Mesothelial cell of epicardium (in vitro differentiated cells): ENCODE results near the gene PHYHD1. TPM values are rescaled to one million over a fixed set of nuclear protein-coding genes. Genes with fewer than 3 reads are reported as not detected.

Experiments
- DNase-seq, 2 experiments: peaks; one replicate each; pipeline ENCODE4 v3.0.0; 2021; ENCODE audit warnings: low spot score in 2 of 2; ENCODE audit not compliant: unreplicated experiment in 2 of 2
- H3K27ac Mint-ChIP-seq: 2 replicates; pipeline ENCODE4 v1.8.0; 2021; ENCODE audit warnings: mixed read lengths
- H3K27me3 Mint-ChIP-seq: 2 replicates; pipeline ENCODE4 v1.8.0; 2021; ENCODE audit warnings: low read depth, mixed read lengths
- H3K36me3 Mint-ChIP-seq: 2 replicates; pipeline ENCODE4 v1.8.0; 2021; ENCODE audit warnings: mixed read lengths
- H3K4me1 Mint-ChIP-seq: 2 replicates; pipeline ENCODE4 v1.8.0; 2021; ENCODE audit warnings: mixed read lengths
- H3K4me3 Mint-ChIP-seq: 2 replicates; pipeline ENCODE4 v1.8.0; 2021; ENCODE audit warnings: mild to moderate bottlenecking, moderate library complexity, mixed read lengths
- H3K9me3 Mint-ChIP-seq: 2 replicates; pipeline ENCODE4 v1.8.0; 2021; ENCODE audit warnings: mixed read lengths
- total RNA-seq: library from RNA; stranded (reverse); gene quantifications from 3 replicates; pipeline ENCODE4 v1.2.1, GENCODE V29; 2021
- TF ChIP-seq, protein P1 (sequence below): fragments of 200-600 bp; sonication (generic); IDR thresholded peaks from one replicate; pipeline ENCODE4 v1.5.0; 2021; ENCODE audit warnings: antibody characterized with exemption; ENCODE audit not compliant: unreplicated experiment

The PHYHD1 gene
- total RNA-seq, 1 donor from 2014 or later = 24.3 TPM

DNA sequence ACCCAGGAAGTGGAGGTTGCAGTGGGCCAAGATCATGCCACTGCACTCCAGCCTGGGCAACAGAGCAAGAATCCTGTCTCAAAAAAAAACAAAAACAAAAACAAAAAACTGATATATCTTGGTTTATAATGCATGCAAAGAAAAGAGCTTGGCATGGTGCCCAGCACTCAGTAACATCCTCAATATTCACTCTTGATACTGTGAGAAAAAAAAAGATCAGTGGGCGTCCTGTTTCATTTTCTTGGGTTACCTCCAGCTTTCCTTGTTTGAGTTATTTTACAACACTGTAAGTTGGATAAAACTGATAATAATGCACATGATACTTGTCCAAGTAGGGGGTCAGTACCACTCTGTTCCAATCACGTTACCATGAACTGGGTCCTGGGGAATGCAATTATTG is 7.8 kb downstream of the PHYHD1 start:
- H3K4me3 Mint-ChIP-seq = no peak overlapping the region
- H3K4me1 Mint-ChIP-seq = peaks cover 4% of the 10 kb centered on the region

GRCh38 chr9:128929560-128929959 is 8.8 kb downstream of the PHYHD1 start:
- peaks cover 4% of the 10 kb centered on the region for H3K4me1 Mint-ChIP-seq
- H3K36me3 Mint-ChIP-seq = no peaks in the 10 kb centered on the region
- no peaks in the 10 kb centered on the region for H3K27me3 Mint-ChIP-seq
- H3K27ac Mint-ChIP-seq = no peak overlapping the region
- no peaks in the 10 kb centered on the region for H3K9me3 Mint-ChIP-seq
- DNase-seq = no peak
- TF ChIP-seq, protein P1, sequence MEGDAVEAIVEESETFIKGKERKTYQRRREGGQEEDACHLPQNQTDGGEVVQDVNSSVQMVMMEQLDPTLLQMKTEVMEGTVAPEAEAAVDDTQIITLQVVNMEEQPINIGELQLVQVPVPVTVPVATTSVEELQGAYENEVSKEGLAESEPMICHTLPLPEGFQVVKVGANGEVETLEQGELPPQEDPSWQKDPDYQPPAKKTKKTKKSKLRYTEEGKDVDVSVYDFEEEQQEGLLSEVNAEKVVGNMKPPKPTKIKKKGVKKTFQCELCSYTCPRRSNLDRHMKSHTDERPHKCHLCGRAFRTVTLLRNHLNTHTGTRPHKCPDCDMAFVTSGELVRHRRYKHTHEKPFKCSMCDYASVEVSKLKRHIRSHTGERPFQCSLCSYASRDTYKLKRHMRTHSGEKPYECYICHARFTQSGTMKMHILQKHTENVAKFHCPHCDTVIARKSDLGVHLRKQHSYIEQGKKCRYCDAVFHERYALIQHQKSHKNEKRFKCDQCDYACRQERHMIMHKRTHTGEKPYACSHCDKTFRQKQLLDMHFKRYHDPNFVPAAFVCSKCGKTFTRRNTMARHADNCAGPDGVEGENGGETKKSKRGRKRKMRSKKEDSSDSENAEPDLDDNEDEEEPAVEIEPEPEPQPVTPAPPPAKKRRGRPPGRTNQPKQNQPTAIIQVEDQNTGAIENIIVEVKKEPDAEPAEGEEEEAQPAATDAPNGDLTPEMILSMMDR = no peak
- no peak overlapping the region for H3K4me3 Mint-ChIP-seq

More for the DNA sequence above, 7.8 kb downstream of the PHYHD1 start:
- Mint-ChIP-seq H3K36me3 (no peaks in the 10 kb centered on the region), H3K9me3 (no peaks in the 10 kb centered on the region), H3K27me3 (no peaks in the 10 kb centered on the region), H3K27ac (no peak overlapping the region)
- TF ChIP-seq, protein P1 = no peak
- no peak for DNase-seq

DNA sequence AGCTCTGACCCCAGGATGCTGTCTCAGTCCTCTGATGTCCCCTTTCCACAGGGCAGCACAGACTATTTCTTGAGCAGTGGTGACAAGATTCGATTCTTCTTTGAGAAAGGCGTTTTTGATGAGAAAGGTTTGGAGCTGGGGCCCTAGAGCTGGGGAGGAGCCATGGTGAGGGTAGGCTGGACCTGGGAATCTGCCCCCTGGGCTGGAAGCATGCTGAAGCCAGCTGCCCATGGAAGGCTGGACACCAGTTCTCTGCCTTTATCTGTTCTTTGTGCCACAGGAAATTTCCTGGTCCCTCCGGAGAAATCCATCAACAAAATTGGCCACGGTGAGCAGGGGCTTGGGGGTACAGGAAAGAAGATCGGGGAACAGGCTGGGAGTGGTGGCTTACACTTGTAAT is 12.9 kb downstream of the PHYHD1 start:
- H3K9me3 Mint-ChIP-seq = no peaks in the 10 kb centered on the region
- DNase-seq = no peak
- H3K4me1 Mint-ChIP-seq = no peaks in the 10 kb centered on the region
- TF ChIP-seq, protein P1 = no peak
- no peaks in the 10 kb centered on the region for H3K36me3 Mint-ChIP-seq
- no peak overlapping the region for H3K4me3 Mint-ChIP-seq
- H3K27ac Mint-ChIP-seq = no peak overlapping the region
- no peaks in the 10 kb centered on the region for H3K27me3 Mint-ChIP-seq

DNA sequence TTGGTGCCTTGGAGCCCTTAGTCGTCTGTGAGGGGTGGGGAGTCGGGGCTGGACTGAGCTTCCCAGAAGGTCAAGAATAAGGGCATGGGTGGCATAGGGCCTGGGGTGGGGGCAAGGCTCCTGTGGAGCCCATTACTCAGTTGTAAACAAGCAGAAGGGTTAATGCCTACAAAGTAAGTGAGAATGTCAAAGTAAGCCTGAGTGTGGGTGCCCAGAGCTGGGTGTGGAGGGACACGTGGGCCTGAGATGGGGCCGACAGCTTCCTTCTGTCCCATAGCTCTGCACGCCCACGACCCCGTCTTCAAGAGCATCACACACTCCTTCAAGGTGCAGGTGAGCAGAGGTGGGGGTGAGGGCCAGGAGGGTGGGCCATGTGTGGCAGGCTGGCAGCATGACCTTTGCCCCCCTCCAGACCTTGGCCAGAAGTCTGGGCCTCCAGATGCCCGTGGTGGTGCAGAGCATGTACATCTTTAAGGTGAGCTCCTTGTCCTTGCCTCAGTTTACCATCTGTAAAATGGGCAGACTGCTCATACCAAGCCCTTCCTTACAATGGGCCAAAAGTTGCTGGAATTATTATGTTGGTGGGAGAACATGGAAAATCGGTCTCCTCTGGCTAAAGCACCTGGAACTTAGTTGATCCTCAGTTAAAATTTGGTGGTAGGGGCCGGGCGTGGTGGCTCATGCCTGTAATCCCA is 15.5 kb downstream of the PHYHD1 start:
- Mint-ChIP-seq H3K27me3 (no peaks in the 10 kb centered on the region), H3K9me3 (no peaks in the 10 kb centered on the region), H3K36me3 (no peaks in the 10 kb centered on the region), H3K4me1 (no peaks in the 10 kb centered on the region), H3K4me3 (no peak overlapping the region), H3K27ac (no peak overlapping the region)
- no peak for DNase-seq
- TF ChIP-seq, protein P1 = no peak

- no peak overlapping the region for H3K27ac Mint-ChIP-seq
- H3K4me1 Mint-ChIP-seq = no peaks in the 10 kb centered on the region
- no peak for DNase-seq
- no peaks in the 10 kb centered on the region for H3K27me3 Mint-ChIP-seq
- no peaks in the 10 kb centered on the region for H3K9me3 Mint-ChIP-seq
- H3K36me3 Mint-ChIP-seq = no peaks in the 10 kb centered on the region
- no peak overlapping the region for H3K4me3 Mint-ChIP-seq
- TF ChIP-seq, protein P1 = no peak
These were observed 16.8 kb downstream of the PHYHD1 start for GRCh38 chr9:128937310-128938165.
